ENCODE measurements around the gene NSG1. TPM values are rescaled to one million over a fixed set of nuclear protein-coding genes. Genes with fewer than 3 reads are reported as not detected.

NSG1 gene
- total and polyA plus RNA-seq, 2 of the 8 experiments (the other 6 are each of a cell fraction or from before 2014, with no cell fraction given), result 35.7 to 61.4 TPM

- no peak overlapping the region for H3K4me3 ChIP-seq (ENCODE audit: extremely low read depth in 1 of 4, insufficient read depth in 2 of 4, low read depth in 3 of 4, low read length in 4 of 4)
- H2BK15ac ChIP-seq (ENCODE audit: low read length), result no peak overlapping the region
- ChIA-PET CTCF (ENCODE audit: partially characterized antibody) (interaction anchor here (0.5 to 1.4 kb wide), 4 partner anchors 12 to 72 kb away, joined by 3 to 5 read pairs (median 4); no protein-coding TSS in a partner anchor), POLR2A (ENCODE audit: partially characterized antibody) (no interaction called here)
- no peak overlapping the region for H3K27ac ChIP-seq (ENCODE audit: low read depth, low read length)
- H3K23ac ChIP-seq (ENCODE audit: insufficient read length), result no peak overlapping the region
- H4K91ac ChIP-seq (replicated peaks; ENCODE audit: insufficient read length, low read length), result no peak overlapping the region
- H3K9me3 ChIP-seq (ENCODE audit: insufficient read depth in 2 of 2, low read depth in 1 of 2, low read length in 1 of 2), result peaks cover 0 to 4% of the 10 kb centered on the region in 2 experiments; a peak in 1 of 4 replicates
- no peaks in the 10 kb centered on the region for H3K36me3 ChIP-seq (ENCODE audit: control insufficient read depth in 2 of 4, insufficient read depth in 4 of 4, low read length in 3 of 4)
- no peaks in the 10 kb centered on the region for H3K4me1 ChIP-seq (replicated peaks in 1 of 4; ENCODE audit: control insufficient read depth in 3 of 4, insufficient read depth in 4 of 4, low read length in 3 of 4)
- H3K4ac ChIP-seq (replicated peaks; ENCODE audit: insufficient read length, low read depth, low read length), result no peak overlapping the region
- H4K5ac ChIP-seq (ENCODE audit: insufficient read length, low read depth, low read length), result no peak overlapping the region
- H2BK120ac ChIP-seq (replicated peaks; ENCODE audit: low read depth, low read length), result no peak overlapping the region
- H3K79me2 ChIP-seq (ENCODE audit: control insufficient read depth in 1 of 2, insufficient read depth in 2 of 2, low read length in 2 of 2), result no peaks in the 10 kb centered on the region
- H3K79me1 ChIP-seq (ENCODE audit: low read depth, low read length), result no peaks in the 10 kb centered on the region
- H3K23me2 ChIP-seq (ENCODE audit: low read depth, low read length), result no peaks in the 10 kb centered on the region
- H2BK5ac ChIP-seq (ENCODE audit: low read depth, low read length), result no peak overlapping the region
- 87% methylated on average over 21 of the region's 21 CpGs; no CpG with 5 or more reads in 1 of the 2 experiments for WGBS, 2 experiments (ENCODE audit: extremely low coverage in 1 of 2, insufficient coverage in 1 of 2, insufficient read length in 1 of 2, insufficient replicate concordance in 2 of 2, low coverage in 1 of 2, low lambda C conversion rate in 2 of 2, missing lambda C conversion rate in 1 of 2)
- no peak overlapping the region for H3K56ac ChIP-seq (replicated peaks; ENCODE audit: insufficient read length, low read depth, low read length)
- no peaks in the 10 kb centered on the region for H4K20me1 ChIP-seq (replicated peaks in 1 of 2; ENCODE audit: control insufficient read depth in 1 of 2, insufficient read depth in 2 of 2, low read length in 2 of 2)
- H3K14ac ChIP-seq (ENCODE audit: insufficient read length), result no peak overlapping the region
- H4K8ac ChIP-seq (ENCODE audit: extremely low read depth, insufficient read depth, low read length), result no peak overlapping the region
- H2BK20ac ChIP-seq (ENCODE audit: low read length), result no peak overlapping the region
- peak; percentile 62; the same call in 1 of the 2 replicates for TF ChIP-seq RFX5 (IDR thresholded peaks at IDR 0.05; ENCODE audit: borderline replicate concordance, low read depth, low read length)
- TF ChIP-seq ATF2 (IDR thresholded peaks at IDR 0.05; ENCODE audit: low read length), result no peak
- H2AFZ ChIP-seq (ENCODE audit: low read length), result no peak overlapping the region
- H3K18ac ChIP-seq (ENCODE audit: extremely low read depth, low read length), result no peak overlapping the region
- H2AK5ac ChIP-seq (ENCODE audit: low read depth, low read length), result no peak overlapping the region; the same call in 1 of the 2 replicates
- no peak overlapping the region for H2BK12ac ChIP-seq (ENCODE audit: low read depth, low read length)
- no peak overlapping the region for H3K9ac ChIP-seq (replicated peaks in 1 of 4; ENCODE audit: extremely low read depth in 1 of 4, low read depth in 3 of 4, low read length in 3 of 4)
- DNase-seq (ENCODE audit: low read depth in 1 of 2, low spot score in 2 of 2), result no peak
- no peaks in the 10 kb centered on the region for H3K27me3 ChIP-seq (replicated peaks in 1 of 4; ENCODE audit: control insufficient read depth in 3 of 4, extremely low read depth in 1 of 4, insufficient read depth in 3 of 4, low read length in 3 of 4)
- no peak overlapping the region for H3K4me2 ChIP-seq (ENCODE audit: insufficient read depth in 1 of 2, low read depth in 2 of 2, low read length in 2 of 2)
- FAIRE-seq, result no peak
Observed at GRCh38 chr4:4339504-4340085, 47.3 kb upstream of the NSG1 start.

All from H1 (cell line).